Type B pancreatic cell (in vitro differentiated cells): Measurements from ENCODE around the gene PRRG2. TPM values are rescaled to one million over a fixed set of nuclear protein-coding genes. Genes with fewer than 3 reads are reported as not detected.

Source experiments
- DNase-seq: peaks from one replicate; pipeline ENCODE4 v3.0.0; 2021; ENCODE audit warnings: mixed read lengths; ENCODE audit not compliant: unreplicated experiment; ENCODE audit errors: extremely low spot score
- H3K27ac Mint-ChIP-seq: 2 replicates; pipeline ENCODE4 v1.8.0; 2021; ENCODE audit warnings: mild to moderate bottlenecking, mixed read lengths
- H3K27me3 Mint-ChIP-seq: 2 replicates; pipeline ENCODE4 v1.8.0; 2021; ENCODE audit warnings: mixed read lengths
- H3K36me3 Mint-ChIP-seq: 2 replicates; pipeline ENCODE4 v1.8.0; 2021; ENCODE audit warnings: mixed read lengths
- H3K4me1 Mint-ChIP-seq: one replicate; pipeline ENCODE4 v1.8.0; 2021; ENCODE audit warnings: mixed read lengths; ENCODE audit not compliant: unreplicated experiment
- H3K4me3 Mint-ChIP-seq: 2 replicates; pipeline ENCODE4 v1.8.0; 2021; ENCODE audit warnings: mild to moderate bottlenecking, mixed read lengths
- H3K9me3 Mint-ChIP-seq: 2 replicates; pipeline ENCODE4 v1.8.0; 2021; ENCODE audit warnings: mixed read lengths
- CTCF ChIP-seq: fragments of 200-600 bp; sonication (generic); conservative IDR thresholded peaks from 2 replicates; pipeline ENCODE4 v1.5.0; 2021; ENCODE audit warnings: antibody characterized with exemption, mild to moderate bottlenecking
- total RNA-seq: library from RNA; stranded (reverse); gene quantifications from 2 replicates; pipeline ENCODE4 v1.2.1, GENCODE V29; 2021; ENCODE audit warnings: low replicate concordance

PRRG2 gene
- total RNA-seq, 1 donor from 2014 or later = 5.1 TPM

DNA sequence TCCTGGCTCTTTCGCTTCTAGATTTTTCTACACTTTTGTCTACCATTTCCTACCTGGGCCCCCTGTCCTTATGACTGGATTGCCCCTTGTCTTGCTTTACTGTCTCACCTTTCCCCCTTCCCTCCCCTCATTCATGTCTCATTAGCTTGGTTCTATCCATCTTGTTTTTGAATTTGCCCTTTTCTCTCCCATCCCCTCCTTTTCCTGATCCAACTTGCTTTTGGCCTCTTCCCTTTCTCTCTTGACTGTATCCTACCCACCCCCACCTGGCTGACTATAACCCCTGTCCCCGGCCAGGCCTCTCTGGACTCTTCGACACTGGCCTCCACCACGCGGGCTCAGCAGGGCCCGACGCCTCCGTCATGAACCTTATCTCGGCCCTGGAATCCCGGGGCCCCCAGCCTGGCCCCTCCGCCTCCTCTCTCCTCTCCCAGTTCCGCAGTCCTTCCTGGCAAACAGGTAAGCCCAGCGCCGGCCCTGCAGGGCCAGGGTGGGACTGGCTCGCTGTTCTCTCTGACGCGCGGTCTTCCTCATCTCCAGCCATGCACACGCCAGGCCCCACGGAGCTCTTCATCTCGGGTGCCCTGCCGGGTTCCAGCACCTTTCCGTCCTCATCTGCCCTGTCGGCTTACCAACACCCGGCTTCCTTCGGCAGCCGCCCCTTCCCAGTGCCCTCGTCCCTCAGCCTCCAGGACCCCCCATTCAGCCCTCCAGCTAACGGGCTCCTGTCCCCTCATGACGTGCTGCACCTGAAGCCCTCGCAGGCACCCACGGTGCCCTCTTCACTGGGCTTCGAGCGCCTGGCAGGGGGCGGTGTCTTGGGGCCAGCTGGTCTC, 13.3 kb downstream of the PRRG2 start:
- no peaks in the 10 kb centered on the region for H3K27me3 Mint-ChIP-seq
- DNase-seq = no peak
- peak overlapping the region; percentile 94 for H3K27ac Mint-ChIP-seq
- H3K4me1 Mint-ChIP-seq = peaks cover 7% of the 10 kb centered on the region
- H3K9me3 Mint-ChIP-seq = no peaks in the 10 kb centered on the region
- no peak for TF ChIP-seq CTCF
- peak overlapping the region; percentile 93 for H3K4me3 Mint-ChIP-seq
- peaks cover 9% of the 10 kb centered on the region for H3K36me3 Mint-ChIP-seq

- no peaks in the 10 kb centered on the region for H3K27me3 Mint-ChIP-seq
- no peak for TF ChIP-seq CTCF
- no peaks in the 10 kb centered on the region for H3K9me3 Mint-ChIP-seq
- H3K27ac Mint-ChIP-seq = no peak overlapping the region
- H3K36me3 Mint-ChIP-seq = peaks cover 14% of the 10 kb centered on the region
- H3K4me3 Mint-ChIP-seq = no peak overlapping the region
- no peak for DNase-seq
- peaks cover 7% of the 10 kb centered on the region for H3K4me1 Mint-ChIP-seq
Measured at GRCh38 chr19:49594993-49595818, 14.1 kb downstream of the PRRG2 start.

DNA sequence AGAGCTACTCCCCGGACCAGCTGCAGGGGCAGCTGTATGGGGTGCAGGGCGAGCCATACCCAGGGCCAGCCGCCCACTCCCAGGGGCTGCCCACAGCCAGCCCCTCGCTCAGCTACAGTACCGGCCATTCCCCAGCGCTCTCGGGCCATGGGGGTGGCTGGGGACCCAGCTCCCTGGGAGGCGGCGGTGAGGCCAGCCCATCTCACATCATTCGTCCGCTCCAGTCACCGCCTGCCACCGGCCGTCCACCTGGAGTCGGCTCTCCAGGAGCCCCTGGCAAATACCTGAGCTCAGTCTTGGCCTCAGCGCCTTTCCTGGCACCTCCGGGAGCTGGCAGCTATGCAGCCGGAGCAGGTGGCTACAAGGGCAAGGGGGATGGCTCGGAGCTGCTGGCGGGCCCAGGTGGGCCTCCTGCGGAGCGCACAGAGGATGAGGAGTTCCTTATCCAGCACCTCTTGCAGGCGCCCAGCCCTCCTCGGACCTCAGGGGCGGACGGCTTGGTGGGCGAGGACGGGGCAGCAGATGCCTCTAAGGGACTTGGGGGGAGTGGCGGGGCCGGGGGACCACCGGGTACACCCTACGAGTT, 14.8 kb downstream of the PRRG2 start:
- Mint-ChIP-seq H3K4me1 (peaks cover 7% of the 10 kb centered on the region), H3K4me3 (no peak overlapping the region), H3K27me3 (no peaks in the 10 kb centered on the region), H3K9me3 (no peaks in the 10 kb centered on the region), H3K36me3 (peaks cover 16% of the 10 kb centered on the region), H3K27ac (no peak overlapping the region)
- TF ChIP-seq CTCF = no peak
- DNase-seq = no peak

DNA sequence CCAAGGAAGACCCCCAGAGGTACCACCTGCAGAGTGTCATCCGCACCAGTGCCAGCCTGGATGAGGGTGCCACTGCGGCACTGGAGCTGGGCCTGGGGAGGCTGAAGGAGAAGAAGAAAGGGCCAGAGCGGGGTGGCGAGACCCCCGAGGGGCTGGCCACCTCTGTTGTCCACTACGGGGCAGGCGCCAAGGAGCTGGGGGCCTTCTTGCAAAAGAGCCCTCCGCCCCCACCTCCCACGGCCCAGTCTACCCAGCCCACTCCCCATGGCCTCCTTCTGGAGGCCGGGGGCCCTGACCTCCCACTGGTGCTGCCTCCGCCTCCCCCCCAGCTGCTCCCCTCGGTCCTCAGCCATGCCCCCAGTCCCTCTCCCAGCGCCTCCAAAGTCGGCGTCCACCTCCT, 15.3 kb downstream of the PRRG2 start:
- Mint-ChIP-seq H3K27me3 (no peaks in the 10 kb centered on the region), H3K27ac (no peak overlapping the region), H3K4me1 (peaks cover 7% of the 10 kb centered on the region), H3K4me3 (no peak overlapping the region), H3K36me3 (peaks cover 17% of the 10 kb centered on the region), H3K9me3 (no peaks in the 10 kb centered on the region)
- no peak for TF ChIP-seq CTCF
- DNase-seq = no peak

GRCh38 chr19:49596954-49597702, 16.0 kb downstream of the PRRG2 start:
- H3K27me3 Mint-ChIP-seq = no peaks in the 10 kb centered on the region
- H3K36me3 Mint-ChIP-seq = peaks cover 20% of the 10 kb centered on the region
- TF ChIP-seq CTCF = no peak
- no peak for DNase-seq
- H3K27ac Mint-ChIP-seq = no peak overlapping the region
- H3K4me1 Mint-ChIP-seq = peaks cover 7% of the 10 kb centered on the region
- no peak overlapping the region for H3K4me3 Mint-ChIP-seq
- H3K9me3 Mint-ChIP-seq = no peaks in the 10 kb centered on the region
